Measurements from ENCODE around the gene DNAH1. TPM values are rescaled to one million over a fixed set of nuclear protein-coding genes. Genes with fewer than 3 reads are reported as not detected.

DNAH1 gene
- total RNA-seq, 1 experiment from 2014 or later = 0.52 TPM

DNA sequence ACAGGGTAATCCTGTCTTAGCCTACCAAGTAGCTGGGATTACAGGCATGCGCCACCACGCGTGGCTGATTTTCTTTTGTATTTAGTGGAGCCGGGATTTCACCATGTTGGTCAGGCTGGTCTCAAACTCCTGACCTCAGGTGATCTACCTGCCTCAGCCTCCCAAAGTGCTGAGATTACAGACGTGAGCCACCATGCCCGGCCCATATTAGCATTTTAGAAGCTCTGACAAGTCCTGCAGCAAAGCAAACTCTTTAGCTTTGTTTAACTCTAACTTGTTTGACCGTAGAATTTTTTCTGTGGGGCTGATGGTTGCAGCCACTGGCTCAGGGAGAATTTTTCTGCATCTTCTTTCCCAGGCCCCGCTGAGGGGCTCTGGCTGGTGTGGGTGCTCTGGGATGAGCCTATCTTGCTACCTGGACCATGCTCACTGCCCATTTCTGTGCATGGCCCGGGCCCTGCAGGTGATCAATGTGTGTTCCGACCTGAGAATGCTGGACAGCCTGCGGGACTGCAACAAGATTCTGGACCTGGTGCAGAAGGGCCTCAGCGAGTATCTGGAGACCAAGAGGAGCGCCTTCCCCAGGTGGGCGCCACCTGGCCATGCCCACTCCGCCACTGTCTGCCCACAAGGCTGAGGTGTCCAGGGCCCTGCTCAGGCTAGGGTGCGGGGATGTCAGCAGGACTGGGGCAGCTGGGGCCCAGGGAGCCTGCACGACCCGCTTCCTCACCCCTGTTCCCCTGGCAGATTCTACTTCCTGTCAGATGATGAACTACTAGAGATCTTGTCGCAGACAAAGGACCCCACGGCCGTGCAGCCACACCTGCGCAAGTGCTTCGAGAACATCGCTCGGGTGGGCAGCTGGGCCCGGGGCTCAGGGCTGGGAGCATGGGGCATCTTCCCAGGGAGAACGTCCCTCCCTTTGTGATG lies 41.3 kb downstream of the DNAH1 start:
- DNase-seq (ENCODE audit: low read depth) = no peak

DNA sequence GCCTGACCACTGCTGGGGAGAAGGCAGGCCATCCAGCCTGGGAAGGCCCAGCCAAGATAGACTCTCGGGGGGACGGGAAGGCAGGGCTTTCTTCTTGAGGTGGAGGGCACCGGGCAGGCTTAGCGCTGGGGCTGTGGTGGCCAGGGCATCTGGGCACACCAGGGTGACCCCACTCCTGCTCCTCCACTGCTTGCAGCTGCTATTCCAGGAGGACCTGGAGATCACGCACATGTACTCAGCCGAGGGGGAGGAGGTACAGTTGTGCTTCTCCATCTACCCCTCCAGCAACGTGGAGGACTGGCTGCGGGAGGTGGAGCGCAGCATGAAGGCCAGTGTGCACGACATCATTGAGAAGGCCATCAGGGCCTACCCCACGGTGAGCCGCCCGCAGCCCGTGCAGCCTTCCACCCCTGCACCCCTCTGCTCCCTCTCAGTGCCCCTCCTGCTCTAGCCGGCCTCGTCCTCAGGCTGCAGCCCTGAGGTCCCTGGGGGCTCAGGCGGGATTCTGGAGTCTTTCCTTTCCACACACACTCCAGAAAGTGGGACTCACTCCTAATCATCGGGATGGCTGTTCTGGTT lies 42.3 kb downstream of the DNAH1 start:
- DNase-seq (ENCODE audit: low read depth) = no peak

DNA sequence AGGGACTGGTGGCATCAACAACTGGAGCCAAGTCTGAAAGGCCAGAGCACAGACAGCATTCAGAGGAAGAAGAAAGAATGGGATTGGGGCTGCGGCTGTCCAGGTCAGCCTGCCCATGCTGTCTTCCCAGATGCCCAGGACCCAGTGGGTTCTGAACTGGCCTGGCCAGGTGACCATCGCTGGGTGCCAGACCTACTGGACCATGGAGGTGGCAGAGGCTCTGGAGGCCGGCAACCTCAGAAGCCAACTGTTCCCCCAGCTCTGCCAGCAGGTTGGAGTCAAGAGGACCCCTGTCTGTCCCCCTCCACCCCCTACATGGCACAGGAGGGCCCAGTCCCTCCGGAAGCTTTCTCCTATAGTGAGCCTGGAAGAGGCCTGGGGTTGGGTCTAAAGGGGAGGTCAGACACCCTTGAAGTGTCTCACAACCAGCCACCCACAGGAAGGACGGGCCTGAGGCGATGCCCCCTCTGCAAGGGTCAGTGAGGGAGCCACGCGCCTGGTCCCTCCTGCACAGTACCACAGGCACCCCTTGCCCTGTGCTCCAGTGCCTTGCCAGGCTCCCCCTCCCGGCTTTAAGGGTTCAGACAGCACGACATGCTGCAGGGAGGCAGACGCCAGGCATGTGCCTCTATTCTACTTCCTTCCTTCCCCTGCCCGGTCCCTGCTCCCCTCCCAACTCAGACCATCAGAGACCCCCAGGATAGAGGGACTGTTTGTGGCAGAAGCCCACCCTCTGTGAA lies 43.2 kb downstream of the DNAH1 start:
- DNase-seq (ENCODE audit: low read depth) = no peak

DNA sequence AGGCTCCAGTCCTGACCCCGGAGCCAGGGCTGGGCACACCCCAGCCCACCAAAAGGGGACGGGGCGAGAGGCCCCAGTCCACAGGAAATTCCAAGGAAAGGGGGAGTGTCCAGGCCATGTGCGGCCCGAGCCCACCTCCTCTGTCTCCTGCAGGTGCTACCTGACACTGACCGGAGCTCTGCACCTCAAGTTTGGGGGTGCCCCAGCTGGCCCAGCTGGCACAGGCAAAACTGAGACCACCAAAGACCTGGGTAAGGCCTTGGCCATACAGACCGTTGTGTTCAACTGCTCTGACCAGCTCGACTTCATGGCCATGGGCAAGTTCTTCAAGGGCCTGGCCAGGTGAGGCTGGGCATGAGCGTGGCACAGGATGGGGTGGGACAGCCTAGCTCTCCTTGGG lies 44.9 kb downstream of the DNAH1 start:
- no peak for DNase-seq (ENCODE audit: low read depth)

DNA sequence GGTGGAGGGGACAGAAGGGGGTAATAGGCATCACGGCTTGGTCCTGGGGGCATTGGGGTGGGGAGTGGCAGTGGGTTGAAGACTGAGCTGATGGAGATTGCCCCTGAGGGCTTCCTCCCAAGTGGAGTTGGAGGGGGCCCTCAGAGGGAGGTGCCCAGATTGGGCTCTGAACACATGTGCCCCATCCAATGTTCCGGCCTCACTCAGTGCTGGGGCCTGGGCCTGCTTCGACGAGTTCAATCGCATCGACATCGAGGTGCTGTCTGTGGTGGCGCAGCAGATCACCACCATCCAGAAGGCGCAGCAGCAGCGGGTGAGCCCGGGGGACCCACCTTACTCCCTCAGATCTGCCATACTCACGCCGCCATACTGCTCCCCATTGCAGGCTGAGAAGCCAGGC lies 45.3 kb downstream of the DNAH1 start:
- no peak for DNase-seq (ENCODE audit: low read depth)

DNA sequence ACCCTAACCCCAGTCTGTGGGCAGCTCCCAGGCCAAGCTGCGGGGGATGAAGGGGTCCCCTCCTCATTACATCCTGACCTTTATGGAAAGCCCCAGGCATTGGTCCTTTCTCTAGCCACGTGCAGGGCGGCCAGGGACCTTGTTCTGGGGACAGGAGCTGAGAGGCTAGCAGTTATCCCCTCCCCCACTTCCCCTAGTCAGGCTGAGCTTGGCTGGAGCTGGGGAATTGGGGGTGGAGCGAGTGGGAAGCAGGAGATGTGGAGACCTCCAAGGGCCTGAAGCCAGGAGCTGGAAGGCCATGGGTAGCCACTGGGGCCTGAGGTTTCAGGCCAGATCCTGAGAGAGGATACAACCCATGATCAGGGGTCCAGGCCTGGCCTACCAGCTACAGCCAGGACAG lies 45.8 kb downstream of the DNAH1 start:
- no peak for DNase-seq (ENCODE audit: low read depth)

DNA sequence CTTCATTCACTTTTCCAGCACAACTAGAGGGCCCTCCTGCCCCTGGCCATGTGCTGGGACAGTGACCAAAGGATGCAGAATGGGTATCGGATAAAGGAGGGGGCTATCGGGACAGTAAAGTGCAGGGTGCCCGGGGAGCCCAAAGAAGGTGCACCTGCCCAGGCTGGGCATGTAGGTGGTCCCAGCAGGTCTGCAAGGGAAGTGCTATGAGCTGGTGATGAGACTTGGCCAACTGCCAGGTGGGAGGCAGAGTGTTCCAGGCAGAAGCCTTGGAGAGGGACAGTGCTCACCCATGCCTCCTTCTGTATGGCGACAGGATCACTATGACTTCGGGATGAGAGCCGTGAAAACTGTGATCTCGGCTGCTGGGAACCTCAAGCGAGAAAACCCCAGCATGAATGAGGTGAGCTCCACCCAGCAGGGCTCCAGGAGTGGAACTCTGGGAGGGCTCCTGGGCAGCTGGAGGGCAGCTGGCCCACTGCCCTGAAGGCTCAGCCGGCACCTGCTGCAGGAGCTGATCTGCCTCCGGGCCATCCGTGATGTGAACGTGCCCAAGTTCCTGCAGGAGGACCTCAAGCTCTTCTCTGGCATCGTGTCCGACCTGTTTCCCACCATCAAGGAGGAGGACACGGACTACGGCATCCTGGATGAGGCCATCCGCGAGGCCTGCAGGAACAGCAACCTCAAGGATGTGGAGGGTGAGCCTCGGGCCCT lies 48.4 kb downstream of the DNAH1 start:
- DNase-seq (ENCODE audit: low read depth) = no peak

DNA sequence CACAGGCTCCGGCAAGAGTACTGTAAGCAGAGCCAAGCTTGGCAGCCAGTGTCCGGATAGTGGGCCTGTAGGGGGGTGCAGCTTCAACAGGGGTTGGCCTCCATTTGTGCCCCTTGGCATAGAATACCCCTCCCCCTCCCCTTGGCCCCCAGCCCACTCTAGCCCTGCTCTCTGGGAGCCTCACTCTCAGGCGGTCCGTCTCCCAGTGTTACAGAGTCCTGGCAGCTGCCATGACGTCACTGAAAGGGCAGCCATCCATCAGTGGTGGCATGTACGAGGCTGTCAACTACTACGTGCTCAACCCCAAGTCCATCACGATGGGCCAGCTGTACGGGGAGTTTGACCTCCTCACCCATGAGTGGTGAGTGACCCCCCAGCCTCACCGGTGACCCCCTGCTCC lies 50.4 kb downstream of the DNAH1 start:
- no peak for DNase-seq (ENCODE audit: low read depth)

DNA sequence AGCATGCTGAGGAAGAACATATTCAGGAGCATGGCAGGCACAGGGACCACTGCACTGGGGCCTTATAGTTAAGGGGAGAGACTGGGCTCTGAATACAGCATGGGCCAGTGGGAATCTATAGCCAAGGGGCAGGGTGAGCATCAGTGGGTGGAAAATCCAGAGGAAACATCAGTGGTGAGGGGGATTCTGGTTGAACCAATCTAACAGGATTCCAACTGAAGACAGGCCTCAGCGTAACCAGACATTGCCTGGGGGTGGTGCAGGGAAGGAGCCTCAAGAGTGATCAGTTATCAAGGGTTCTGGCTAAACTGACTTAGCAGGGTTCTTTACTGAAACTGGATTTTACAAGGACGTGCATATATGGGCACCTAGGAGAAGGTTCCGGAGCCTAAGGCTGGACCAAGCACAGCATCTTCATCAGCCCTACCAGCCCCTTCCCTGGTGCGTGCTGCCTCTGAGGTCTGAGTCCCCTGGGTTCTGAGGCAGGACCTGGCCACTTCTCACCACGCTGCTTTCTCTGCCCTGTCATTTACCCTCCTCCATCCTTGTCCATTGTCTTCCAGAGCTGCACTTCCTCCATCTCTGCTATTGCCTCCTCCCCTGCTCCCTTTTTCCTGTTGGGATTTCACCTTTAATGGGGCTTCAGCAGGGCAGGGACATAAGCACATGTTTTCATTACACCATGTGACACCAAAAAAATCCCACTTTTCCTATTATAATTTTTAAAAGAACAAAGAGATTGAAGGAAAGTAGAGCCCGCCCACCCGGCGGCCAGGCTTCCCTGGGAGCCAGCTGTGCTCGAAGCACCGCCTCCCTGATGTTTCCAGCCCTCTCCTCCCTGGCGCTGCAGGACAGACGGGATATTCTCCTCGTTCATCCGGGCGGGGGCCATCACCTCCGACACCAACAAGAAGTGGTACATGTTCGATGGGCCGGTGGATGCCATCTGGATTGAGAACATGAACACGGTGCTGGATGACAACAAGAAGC lies 52.1 kb downstream of the DNAH1 start:
- no peak for DNase-seq (ENCODE audit: low read depth)

DNA sequence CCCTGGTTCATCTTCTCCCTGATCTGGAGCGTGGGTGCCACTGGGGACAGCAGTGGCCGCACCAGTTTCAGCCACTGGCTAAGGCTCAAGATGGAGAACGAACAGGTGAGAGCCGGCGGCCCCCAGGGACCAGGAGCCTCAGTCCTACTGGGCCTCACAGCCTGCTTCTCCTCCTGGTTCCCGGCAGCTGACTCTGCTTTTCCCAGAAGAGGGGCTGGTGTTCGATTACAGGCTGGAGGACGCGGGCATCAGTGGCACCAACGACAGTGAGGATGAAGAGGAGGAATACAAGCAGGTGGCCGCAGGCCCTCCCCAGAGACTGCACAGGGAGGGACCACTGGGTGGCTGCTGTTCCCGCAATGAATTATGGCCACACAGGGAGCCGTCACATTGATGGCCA lies 54.4 kb downstream of the DNAH1 start:
- no peak for DNase-seq (ENCODE audit: low read depth)

DNA sequence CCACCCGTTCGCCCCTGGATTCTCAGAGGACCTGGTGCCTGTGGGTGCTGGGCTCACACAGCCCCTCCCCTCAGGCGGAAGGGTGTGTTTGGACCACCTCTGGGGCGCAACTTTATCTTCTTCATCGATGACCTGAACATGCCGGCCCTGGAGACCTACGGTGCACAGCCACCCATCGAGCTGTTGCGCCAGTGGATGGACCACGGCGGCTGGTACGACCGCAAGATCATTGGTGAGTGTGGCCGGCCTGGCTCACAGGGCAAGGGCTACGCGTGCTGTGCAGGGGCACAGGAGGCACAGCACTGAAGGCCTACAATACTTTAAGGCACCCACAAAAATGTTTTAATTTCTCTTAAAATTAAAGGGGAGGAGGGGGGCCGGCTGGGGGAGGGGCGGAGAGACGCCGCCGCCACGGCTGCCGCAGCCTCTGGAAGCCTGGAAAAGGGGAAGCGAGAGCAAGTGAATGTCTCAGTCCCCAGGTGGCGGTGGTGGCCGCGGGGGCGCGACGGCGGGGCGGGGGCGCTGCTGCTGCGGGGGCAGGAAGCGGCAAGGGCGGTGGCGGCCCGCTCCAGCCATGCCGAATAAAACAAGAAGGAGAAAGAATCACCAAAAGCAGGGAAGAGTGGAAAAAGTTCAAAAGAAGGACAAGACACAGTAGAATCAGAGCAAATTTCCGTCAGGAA lies 56.8 kb downstream of the DNAH1 start:
- no peak for DNase-seq (ENCODE audit: low read depth)

DNA sequence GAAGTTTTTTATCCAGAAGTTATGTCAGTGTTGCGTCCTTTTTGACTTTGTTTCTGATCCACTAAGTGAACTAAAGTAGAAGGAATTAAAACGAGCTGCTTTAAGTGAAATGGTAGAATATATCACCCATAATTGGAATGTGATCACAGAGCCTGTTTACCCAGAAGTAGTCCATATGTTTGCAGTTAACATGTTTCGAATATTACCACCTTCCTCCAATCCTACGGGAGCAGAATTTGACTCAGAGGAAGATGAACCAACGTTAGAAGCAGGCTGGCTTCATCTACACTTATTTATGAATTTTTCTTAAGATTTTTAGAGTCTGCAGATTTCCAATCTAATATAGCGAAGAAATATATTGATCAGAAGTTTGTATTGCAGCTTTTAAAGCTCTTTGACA lies 57.6 kb downstream of the DNAH1 start:
- no peak for DNase-seq (ENCODE audit: low read depth)

DNA sequence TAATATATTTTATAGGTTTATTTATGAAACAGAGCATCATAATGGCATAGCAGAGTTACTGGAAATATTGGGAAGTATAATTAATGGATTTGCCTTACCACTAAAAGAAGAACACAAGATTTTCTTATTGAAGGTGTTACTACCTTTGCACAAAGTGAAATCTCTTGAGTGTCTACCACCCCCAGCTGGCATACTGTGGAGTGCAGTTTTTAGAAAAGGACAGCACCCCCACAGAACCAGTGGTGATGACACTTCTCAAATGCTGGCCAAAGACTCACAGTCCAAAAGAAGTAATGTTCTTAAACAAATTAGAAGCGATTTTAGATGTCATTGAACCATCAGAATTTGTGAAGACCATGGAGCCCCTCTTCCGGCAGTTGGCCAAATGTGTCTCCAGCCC lies 58.1 kb downstream of the DNAH1 start:
- no peak for DNase-seq (ENCODE audit: low read depth)

DNA sequence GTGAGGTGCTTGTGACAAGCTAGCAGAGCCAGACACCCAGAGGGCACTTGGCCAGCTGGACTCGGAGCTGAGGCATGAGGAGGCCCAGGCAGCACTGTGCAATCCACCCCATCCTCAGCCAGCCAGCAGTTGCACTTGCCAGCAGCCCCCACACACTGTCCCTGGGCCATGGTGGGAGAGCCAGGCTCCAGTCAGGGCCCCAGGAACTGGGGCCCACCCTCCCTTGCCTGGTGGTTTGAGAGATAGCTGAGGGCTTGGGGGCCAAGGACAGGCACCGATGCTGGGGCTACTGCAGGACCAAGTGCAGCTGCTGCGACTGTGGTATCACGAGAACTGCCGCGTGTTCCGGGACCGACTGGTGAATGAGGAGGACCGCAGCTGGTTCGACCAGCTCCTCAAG lies 63.5 kb downstream of the DNAH1 start:
- DNase-seq (ENCODE audit: low read depth) = no peak

DNA sequence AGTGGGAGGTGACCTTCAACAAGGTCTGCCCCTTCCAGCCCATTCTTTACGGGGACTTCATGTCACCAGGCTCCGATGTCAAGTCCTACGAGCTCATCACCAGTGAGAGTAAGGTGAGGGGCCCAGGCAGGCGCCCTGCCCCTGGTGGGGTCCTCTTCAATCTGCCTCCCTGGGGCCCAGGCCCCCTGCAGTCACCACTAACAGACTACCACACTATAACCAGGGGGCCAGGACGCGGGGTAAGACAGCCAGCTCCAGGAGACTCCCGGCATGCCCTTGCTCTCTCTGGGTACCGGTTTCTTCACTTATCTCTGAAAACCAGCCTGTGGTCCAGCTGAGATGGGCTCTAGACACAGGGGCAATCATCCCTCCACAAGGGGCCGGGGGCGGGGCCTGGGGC lies 63.9 kb downstream of the DNAH1 start:
- no peak for DNase-seq (ENCODE audit: low read depth)

DNA sequence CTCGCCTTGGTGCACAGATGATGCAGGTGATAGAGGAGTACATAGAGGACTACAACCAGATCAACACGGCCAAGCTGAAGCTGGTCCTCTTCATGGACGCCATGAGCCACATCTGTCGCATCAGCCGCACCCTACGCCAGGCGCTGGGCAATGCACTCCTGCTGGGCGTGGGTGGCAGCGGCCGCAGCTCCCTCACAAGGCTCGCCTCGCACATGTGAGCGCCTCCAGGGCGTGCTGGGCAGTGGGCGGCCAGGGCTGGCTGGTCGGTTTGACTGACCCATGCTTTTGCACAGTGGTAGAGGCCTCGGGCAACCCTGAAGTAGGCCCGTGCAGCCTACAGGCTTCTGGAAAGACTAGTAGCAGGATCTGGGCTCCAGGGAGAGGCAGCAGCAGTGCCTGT lies 65.5 kb downstream of the DNAH1 start:
- DNase-seq (ENCODE audit: low read depth) = no peak

DNA sequence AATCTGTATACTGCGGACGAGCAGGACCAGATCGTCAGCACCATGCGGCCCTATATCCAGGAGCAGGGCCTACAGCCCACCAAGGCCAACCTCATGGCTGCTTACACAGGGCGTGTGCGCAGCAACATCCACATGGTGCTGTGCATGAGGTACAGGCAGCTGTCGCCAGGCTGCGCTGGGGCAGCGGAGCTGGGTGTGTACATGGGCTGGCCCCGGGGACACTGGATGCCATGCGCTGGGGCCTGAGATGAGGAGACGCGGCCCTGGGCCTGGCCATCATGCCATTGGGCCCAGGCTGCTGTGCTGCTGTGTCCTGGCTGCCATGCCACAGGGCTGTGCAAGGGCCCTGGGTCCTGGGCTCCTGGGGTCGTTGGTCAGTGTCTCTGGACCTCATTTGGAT lies 67.3 kb downstream of the DNAH1 start:
- DNase-seq (ENCODE audit: low read depth) = no peak

DNA sequence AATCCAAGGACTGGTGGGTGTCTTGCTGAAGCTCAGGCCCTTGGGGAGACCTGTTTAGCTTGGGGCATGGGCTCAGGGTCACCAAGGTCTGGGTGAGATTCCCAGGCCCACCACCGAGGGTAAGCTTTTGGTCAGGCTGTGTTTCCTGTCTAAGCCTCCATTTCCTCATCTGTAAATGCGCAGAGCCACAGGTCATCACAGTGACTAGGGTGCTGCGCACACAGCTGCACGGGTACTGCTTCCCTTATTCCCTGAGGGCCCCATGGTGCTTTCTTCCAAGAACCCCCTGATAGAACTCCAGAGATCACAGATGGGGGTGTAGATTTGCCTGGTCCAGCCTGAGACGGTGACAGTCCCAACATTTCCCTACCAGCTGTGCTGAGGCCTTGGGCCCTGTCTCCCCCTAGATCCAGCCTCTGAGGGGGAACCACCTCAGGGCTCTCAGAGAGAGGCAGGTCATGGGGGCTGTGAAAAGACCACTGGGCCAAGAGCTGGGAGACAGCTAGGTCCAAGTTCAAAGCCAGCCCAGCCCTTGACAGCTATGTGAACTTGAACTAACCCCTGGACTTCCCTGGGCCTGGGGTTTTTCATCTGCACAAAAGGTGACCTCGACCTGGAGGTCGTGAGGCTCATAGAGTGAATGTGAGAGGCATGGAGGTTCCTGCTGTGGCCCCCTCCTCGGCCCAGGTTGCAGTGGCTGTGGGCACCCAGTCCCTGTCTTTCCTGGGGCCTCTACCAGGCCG lies 68.1 kb downstream of the DNAH1 start:
- DNase-seq (ENCODE audit: low read depth) = no peak

DNA sequence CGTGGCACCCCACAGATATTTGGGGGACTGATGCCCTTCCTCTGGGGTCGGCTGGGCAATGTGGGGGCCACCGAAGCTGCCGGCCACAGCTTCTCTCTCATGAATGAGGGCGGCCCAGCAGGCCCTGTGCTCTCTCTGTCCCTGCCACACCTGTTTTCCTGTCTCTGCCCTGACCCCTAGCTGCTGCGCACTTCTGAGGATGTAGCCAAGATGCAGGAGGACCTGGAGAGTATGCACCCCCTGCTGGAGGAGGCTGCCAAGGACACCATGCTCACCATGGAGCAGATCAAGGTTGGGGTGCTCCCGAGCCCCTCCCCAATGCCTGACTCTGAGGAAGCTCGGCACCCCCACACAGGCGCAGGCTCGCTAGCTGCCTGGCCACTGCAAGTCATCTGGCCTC lies 69.0 kb downstream of the DNAH1 start:
- DNase-seq (ENCODE audit: low read depth) = peak; percentile 32

DNA sequence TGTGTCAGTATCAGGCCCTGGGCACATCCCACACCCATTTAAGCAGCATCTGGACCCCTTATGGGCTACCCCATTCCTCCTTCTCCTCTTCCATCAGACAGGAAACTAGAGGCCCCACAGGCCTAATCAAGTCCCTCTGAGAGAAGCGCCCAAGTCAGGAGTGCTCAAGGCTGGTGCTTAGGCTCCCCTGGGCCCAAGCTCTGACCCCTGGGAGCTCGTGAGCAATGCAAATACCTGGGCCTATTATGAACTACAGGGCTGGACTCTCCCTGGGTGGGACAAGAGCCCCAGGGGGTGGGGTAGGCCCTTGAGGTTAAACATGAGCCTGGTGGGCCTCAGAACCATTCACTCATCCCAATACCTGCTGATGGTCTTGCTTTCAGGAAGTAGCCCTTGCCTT lies 71.4 kb downstream of the DNAH1 start:
- no peak for DNase-seq (ENCODE audit: low read depth)

Data from M059J (cell line).